GM12878 (cell line): ENCODE data around the gene ANKHD1. TPM values are rescaled to one million over a fixed set of nuclear protein-coding genes. Genes with fewer than 3 reads are reported as not detected.

Source experiments
- ATAC-seq: fragments of 200-7000 bp; cut with Tn5 transposase; 3 replicates; pipeline ENCODE4 v1.9.1; 2020; ENCODE audit warnings: mild to moderate bottlenecking, moderate library complexity
- BruUV-seq: library from RNA; stranded (reverse); fragments of 400-500 nt; replicated peaks from 2 replicates; lab custom pipeline; 2021; lab: Mats Ljungman, UMichigan
- CTCF ChIA-PET: fragments of 300-600 bp; sonication (Branson Sonifier 250); formaldehyde crosslinking; extraction: SDS; loops from one replicate; lab custom pipeline; 2021; ENCODE audit warnings: inconsistent platforms; lab: Yijun Ruan, JAX
- POLR2A ChIA-PET: fragments of 350-600 bp; formaldehyde crosslinking; extraction: SDS; loops from one replicate; lab custom pipeline; 2021; ENCODE audit warnings: inconsistent platforms; lab: Charles Lee
- RAD21 ChIA-PET: fragments of 300-600 bp; sonication (Branson Sonifier 250); formaldehyde crosslinking; loops from one replicate; lab custom pipeline; 2023; ENCODE audit warnings: antibody characterized with exemption; ENCODE audit not compliant: unreplicated experiment; lab: Charles Lee
- SMC1A ChIA-PET: fragments of 300-600 bp; sonication (Branson Sonifier 250); formaldehyde crosslinking; loops from one replicate; lab custom pipeline; 2023; ENCODE audit not compliant: unreplicated experiment, uncharacterized antibody; lab: Charles Lee
- DNase-seq: peaks from one replicate; pipeline ENCODE4 v3.0.0-alpha.2; 2011; ENCODE audit warnings: low read depth, low spot score
- FAIRE-seq: peaks from 3 replicates; lab custom pipeline; 2011; peaks lifted over from hg19 to GRCh38; lab: Jason Lieb, UNC
- H2AFZ ChIP-seq: 2 replicates; pipeline ENCODE4 v1.6.0; 2011; ENCODE audit warnings: low read depth, low read length, control low read depth; ENCODE audit not compliant: control insufficient read depth
- H3K27ac ChIP-seq: 2 replicates; pipeline ENCODE4 v1.5.1; 2011; ENCODE audit warnings: control low read depth; ENCODE audit not compliant: control insufficient read depth, insufficient read depth
- H3K27me3 ChIP-seq, 2 experiments: replicated peaks in 1 of 2; 2 replicates each; pipeline versions ENCODE4 v1.6.0 to v1.6.1; 2011; ENCODE audit warnings: low read length in 1 of 2; ENCODE audit not compliant: control insufficient read depth in 2 of 2, insufficient read depth in 2 of 2
- H3K36me3 ChIP-seq, 2 experiments: 2 replicates each; pipeline ENCODE4 v1.5.1; 2011; ENCODE audit warnings: low read length in 1 of 2; ENCODE audit not compliant: control insufficient read depth in 2 of 2, insufficient read depth in 2 of 2
- H3K4me1 ChIP-seq: 2 replicates; pipeline ENCODE4 v1.6.1; 2011; ENCODE audit warnings: mild to moderate bottlenecking, low read length, moderate library complexity, mixed read lengths; ENCODE audit not compliant: control insufficient read depth, insufficient read depth
- H3K4me2 ChIP-seq: 2 replicates; pipeline ENCODE4 v1.6.0; 2011; ENCODE audit warnings: control low read depth; ENCODE audit not compliant: control insufficient read depth, insufficient read depth
- H3K4me3 ChIP-seq: fragments of 200-600 bp; sonication (generic); 2 replicates; pipeline ENCODE4 v1.5.1; 2016
- H3K79me2 ChIP-seq: 2 replicates; pipeline ENCODE4 v1.6.0; 2011; ENCODE audit warnings: low read length; ENCODE audit not compliant: control insufficient read depth, insufficient read depth
- H3K9ac ChIP-seq: 2 replicates; pipeline ENCODE4 v1.8.0; 2011; ENCODE audit warnings: low read length, control low read depth, mixed read lengths; ENCODE audit not compliant: control insufficient read depth, insufficient read depth
- H3K9me3 ChIP-seq: replicated peaks from 3 replicates; pipeline ENCODE4 v1.5.1; 2011; ENCODE audit warnings: mild to moderate bottlenecking, low read length; ENCODE audit not compliant: control insufficient read depth, insufficient read depth
- H4K20me1 ChIP-seq: 2 replicates; pipeline ENCODE4 v1.6.0; 2011; ENCODE audit not compliant: control insufficient read depth, insufficient read depth
- CHD4 ChIP-seq: fragments of 200-600 bp; sonication (generic); IDR thresholded peaks from 2 replicates; pipeline ENCODE4 v1.6.1; 2016; ENCODE audit warnings: mild to moderate bottlenecking
- E2F8 ChIP-seq: fragments of 450-650 bp; IDR thresholded peaks from 2 replicates; pipeline ENCODE4 v1.6.1; 2018; ENCODE audit warnings: mild to moderate bottlenecking, low read depth, moderate library complexity; ENCODE audit not compliant: partially characterized antibody
- GATAD2B ChIP-seq: fragments of 450-650 bp; conservative IDR thresholded peaks from 2 replicates; pipeline ENCODE4 v1.6.1; 2017; ENCODE audit warnings: low read depth, mild to moderate bottlenecking, moderate library complexity
- NFIC ChIP-seq: IDR thresholded peaks from 2 replicates; pipeline ENCODE4 v1.6.1; 2012; ENCODE audit warnings: low read depth, mild to moderate bottlenecking, inconsistent platforms, low read length, moderate library complexity
- NFXL1 ChIP-seq: fragments of 450-650 bp; IDR thresholded peaks from 2 replicates; pipeline ENCODE4 v1.6.1; 2017; ENCODE audit warnings: antibody characterized with exemption, mild to moderate bottlenecking, borderline replicate concordance
- PAX5 ChIP-seq: IDR thresholded peaks from 2 replicates; pipeline ENCODE4 v1.6.1; 2011; ENCODE audit warnings: low read depth, low read length, borderline replicate concordance
- WGBS: methylation state at CpG from one replicate; pipeline ENCODE4 v1.1.6; 2016; ENCODE audit warnings: low lambda C conversion rate; ENCODE audit not compliant: insufficient replicate concordance, insufficient coverage; ENCODE audit errors: missing lambda C conversion rate; 5-methylcytosine and 5-hydroxymethylcytosine counted together
- in situ Hi-C: fragments of 300-500 bp; cut with MboI; formaldehyde crosslinking; loops from 9 replicates; pipeline ENCODE4 v1.14.3; 2018; ENCODE audit warnings: mixed read lengths
- intact Hi-C: fragments of 100-400 bp; cut with micrococcal nuclease; formaldehyde crosslinking; loops from one replicate; pipeline ENCODE4 v1.14.2; 2022; ENCODE audit not compliant: unreplicated experiment
- polyA plus RNA-seq, 11 experiments: library from polyadenylated mRNA; depleted of rRNA in 4 of 11; unstranded in 6 of 11; stranded (reverse) in 5 of 11; fragments of >200 nt; fragmentation: Nextera tagmentation in 4 of 11; fragmentation: Illumina TruSeq in 1 of 11; extraction: Ambion mirVana in 4 of 11; extraction: Trizol in 1 of 11; gene quantifications; 1 replicate in 1 of 11; 2 replicates in 10 of 11; pipeline versions ENCODE4 v1.2.1 to v1.2.3, GENCODE V29; 2011 to 2016; ENCODE audit warnings: inconsistent platforms in 2 of 11, missing spikeins in 2 of 11, low read depth in 1 of 11
- total RNA-seq, 4 experiments: library from RNA; depleted of rRNA in 3 of 4; stranded (reverse); fragments of >200 nt in 3 of 4; fragmentation: Illumina TruSeq in 1 of 4; extraction: Trizol in 1 of 4; gene quantifications; 2 replicates each; pipeline versions ENCODE4 v1.2.1 to v1.2.3, GENCODE V29; 2013 to 2021

Gene ANKHD1
- total and polyA plus RNA-seq, 10 of the 15 experiments (the other 5 are each of a cell fraction or from before 2014, with no cell fraction given) = 31.6 to 96.8 (median 74.3) TPM

GRCh38 chr5:140573683-140574082 is 172.1 kb downstream of the ANKHD1 start:
- BruUV-seq = no TSS peak
- FAIRE-seq (no peak), DNase-seq (no peak), ATAC-seq (no peak)
- H3K79me2 ChIP-seq = no peaks in the 10 kb centered on the region; the same call in 1 of the 2 replicates
- ChIA-PET CTCF (no interaction called here), POLR2A (interaction anchor here (1.0 kb wide), 1 partner anchor 13 kb away, joined by 3 read pairs; no protein-coding TSS in a partner anchor), SMC1A (no interaction called here), RAD21 (no interaction called here)
- H3K27me3 ChIP-seq = no peaks in the 10 kb centered on the region
- H3K4me3 ChIP-seq = no peak overlapping the region
- in situ Hi-C loops (no loop called here), intact Hi-C loops (no loop called here)
- no peak for TF ChIP-seq PAX5
- no peak for TF ChIP-seq CHD4
- TF ChIP-seq NFXL1 = no peak
- TF ChIP-seq E2F8 = no peak
- no peak for TF ChIP-seq NFIC
- TF ChIP-seq GATAD2B = no peak
- H3K36me3 ChIP-seq = peaks cover 0 to 6% of the 10 kb centered on the region in 2 experiments; a peak in 2 of 4 replicates
- no peak overlapping the region for H3K27ac ChIP-seq
- peaks cover 11% of the 10 kb centered on the region for H3K4me1 ChIP-seq
- H4K20me1 ChIP-seq = no peaks in the 10 kb centered on the region
- no peak overlapping the region for H2AFZ ChIP-seq
- no peaks in the 10 kb centered on the region for H3K9me3 ChIP-seq
- no peak overlapping the region for H3K9ac ChIP-seq
- WGBS = 85% methylated on average over 7 of the region's 7 CpGs
- H3K4me2 ChIP-seq = no peak overlapping the region
